ENCODE data around the gene ITPKB.

GRCh38 chr1:226754097-226754496 is 15.0 kb upstream of the ITPKB start:
- no peak for TF ChIP-seq MED13 (CRISPR knock-in tag; IDR thresholded peaks at IDR 0.05)
- TF ChIP-seq HNF1B (CRISPR knock-in tag; IDR thresholded peaks at IDR 0.05) = no peak
- TF ChIP-seq SP4 (CRISPR knock-in tag; IDR thresholded peaks at IDR 0.05) = no peak
- TF ChIP-seq MEIS2 (CRISPR knock-in tag; IDR thresholded peaks at IDR 0.05) = no peak
- TF ChIP-seq TCF7 (IDR thresholded peaks at IDR 0.05; ENCODE audit: low read depth) = no peak
- TF ChIP-seq ELF3 (CRISPR knock-in tag; IDR thresholded peaks at IDR 0.05) = no peak
- no peak for TF ChIP-seq PAWR (CRISPR knock-in tag; IDR thresholded peaks at IDR 0.05; ENCODE audit: borderline replicate concordance)
- TF ChIP-seq ZNF121 (CRISPR knock-in tag; IDR thresholded peaks at IDR 0.05) = no peak
- TF ChIP-seq BORCS8-MEF2B (CRISPR knock-in tag; IDR thresholded peaks at IDR 0.05) = no peak
- no peak for TF ChIP-seq RAD21 (CRISPR knock-in tag; IDR thresholded peaks at IDR 0.05)
